Activated CD4-positive, alpha-beta T cell treated with anti-CD3 and anti-CD28 coated beads for 48 hours (primary cell): ENCODE results near the gene ATP1A1.

Experiments
- DNase-seq: peaks from one replicate; pipeline ENCODE4 v3.0.0-alpha.2; 2020

ATP1A1 gene

DNA sequence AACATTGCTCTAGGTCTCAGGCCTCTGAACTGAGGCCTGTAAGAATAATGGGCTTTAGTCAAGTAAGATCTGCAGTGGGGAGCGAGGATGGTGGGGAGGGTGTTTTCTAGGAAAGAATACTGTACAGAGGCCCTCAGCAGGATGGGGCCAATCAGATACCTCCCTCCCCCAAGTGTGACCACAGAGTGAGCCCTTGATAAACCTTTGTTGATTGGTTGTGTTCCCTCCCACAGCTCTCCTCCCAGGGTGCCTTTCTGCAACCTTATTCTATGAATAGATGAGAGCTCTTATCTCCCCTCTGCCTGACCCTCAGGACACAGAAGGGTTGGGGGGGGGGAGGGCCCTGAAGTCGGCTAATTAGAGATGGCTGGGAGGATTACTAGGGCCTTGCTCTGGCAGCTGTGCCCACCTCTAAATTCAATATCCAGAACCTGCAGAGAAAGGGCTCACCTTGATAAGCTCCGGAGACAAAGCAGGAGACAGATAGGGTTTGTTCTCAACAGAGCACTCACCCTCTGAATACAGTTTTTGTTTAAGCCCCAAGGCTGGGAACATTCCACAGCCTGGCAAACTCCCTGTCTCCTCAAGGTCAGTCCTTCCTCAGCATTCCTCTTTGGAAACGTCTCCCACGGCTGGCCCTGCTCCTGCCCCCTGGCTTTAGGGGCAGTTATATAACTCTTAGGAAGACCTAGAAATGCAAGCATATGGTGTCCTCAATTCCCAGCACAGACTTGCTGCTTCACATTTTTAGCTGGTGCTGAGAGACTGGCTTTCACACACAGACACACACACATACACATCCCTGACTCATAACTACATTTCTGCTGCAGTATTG lies 42.9 kb downstream of the ATP1A1 start:
- no peak for DNase-seq

DNA sequence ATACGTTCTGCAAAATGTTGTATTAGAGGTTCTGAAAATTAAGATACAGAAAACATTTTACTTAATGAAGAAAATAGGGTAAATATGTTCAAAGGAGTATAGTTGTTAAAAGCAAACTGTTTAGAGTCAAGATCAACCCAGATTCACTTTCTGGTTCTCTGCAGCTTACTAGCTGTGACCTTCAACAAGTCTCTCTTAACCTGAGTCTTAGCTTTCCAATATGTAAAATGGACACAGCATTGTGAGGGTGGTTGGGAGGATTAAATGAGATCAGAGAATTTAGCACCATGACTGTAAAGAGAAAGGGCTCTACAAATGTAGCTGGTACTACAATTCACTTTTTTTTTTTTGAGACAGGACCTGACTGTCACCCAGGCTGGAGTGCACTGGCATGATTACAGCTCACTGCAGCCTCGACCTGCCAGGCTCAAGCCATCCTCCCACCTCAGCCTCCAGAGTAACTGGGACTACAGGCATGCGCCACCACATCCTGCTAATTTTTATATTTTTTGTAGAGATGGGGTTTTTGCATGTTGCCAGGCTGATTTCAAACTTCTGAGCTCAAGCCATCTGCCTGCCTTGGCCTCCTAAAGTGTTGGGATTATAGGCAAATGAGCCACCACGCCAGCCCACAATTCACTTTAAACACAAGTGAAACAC lies 43.9 kb downstream of the ATP1A1 start:
- DNase-seq, result no peak

GRCh38 chr1:116417678-116418077 lies 44.6 kb downstream of the ATP1A1 start:
- no peak for DNase-seq

GRCh38 chr1:116418091-116418830 lies 45.2 kb downstream of the ATP1A1 start:
- DNase-seq, result peak; percentile 91

DNA sequence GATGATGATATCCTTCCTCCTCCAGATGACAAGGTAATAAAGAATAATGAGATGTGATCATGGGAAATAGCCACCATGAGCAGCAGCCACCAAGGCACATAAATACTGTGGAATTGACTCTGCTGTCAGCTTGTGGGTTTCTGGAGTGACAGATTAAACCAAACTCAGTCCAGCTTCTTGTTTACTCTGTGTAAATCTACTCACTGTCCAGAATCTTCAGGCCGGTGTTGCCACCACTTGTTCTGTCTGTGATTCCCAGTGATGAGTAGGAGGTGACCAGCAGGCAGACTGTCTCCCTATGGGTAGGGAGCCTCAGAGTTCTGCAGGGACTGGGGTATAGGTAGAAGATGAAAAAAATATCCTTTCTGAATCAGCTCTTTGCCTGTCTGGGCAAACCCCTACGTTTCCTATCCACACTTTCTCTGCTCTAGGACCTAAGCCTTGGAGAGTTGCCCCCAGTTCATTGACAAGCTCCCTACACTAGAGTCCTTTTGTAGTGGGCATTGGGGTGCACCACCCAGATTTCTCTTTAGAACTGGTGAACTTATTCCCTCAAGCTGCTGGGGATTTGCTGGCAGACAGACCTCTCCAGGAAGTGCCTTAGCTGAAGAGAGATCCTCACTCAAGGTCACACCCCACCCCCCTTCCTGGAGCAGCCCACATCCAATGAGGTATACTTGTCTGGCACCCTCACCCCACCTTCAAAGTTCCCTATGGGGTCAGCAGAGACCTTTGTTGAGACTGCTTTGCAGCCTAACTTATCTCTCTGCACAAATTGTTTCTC lies 47.6 kb downstream of the ATP1A1 start:
- no peak for DNase-seq

GRCh38 chr1:116424438-116424837 lies 51.4 kb downstream of the ATP1A1 start:
- no peak for DNase-seq

- no peak for DNase-seq
These were observed 51.8 kb downstream of the ATP1A1 start for GRCh38 chr1:116424863-116425262.

GRCh38 chr1:116425987-116426386 lies 52.9 kb downstream of the ATP1A1 start:
- DNase-seq, result no peak

DNA sequence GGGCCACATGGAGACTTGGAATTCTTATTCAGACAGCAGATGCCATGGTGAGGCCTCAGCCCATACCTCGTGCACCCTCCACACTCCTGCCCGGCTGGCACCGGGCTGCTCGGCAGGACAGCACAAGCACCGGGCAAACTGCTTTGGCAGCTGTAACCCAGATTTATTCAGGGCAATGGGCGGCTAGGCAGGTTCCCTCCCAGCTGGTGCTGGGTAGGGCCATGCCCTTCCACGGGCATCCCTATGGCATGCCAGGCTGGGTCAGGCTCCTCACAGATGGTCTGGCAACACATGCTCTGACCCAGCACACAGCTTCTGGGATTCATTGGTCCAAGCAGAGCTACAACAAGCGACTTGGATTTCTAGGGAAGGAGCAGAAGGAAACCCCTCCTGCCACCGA lies 53.4 kb downstream of the ATP1A1 start:
- no peak for DNase-seq

DNA sequence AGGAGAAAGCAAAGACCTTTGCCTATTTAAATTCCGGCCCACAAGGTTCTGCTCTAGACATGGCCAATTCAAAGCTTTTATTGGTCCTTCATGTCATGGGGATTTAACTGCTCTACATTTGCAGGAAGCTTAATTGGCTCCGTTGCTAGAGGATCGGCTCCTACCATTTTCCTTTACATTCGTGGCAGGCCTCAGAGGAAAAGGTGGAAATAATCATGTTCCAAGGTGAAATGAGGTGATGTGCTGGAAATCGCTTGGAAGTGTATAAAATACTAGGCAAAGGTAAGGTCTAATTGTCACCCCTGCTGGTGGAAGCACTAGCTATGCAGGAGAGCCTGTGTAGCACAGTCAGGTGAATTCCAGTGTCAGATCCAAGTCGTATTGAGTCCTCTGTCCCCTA lies 55.5 kb downstream of the ATP1A1 start:
- no peak for DNase-seq

- no peak for DNase-seq
These were observed 56.9 kb downstream of the ATP1A1 start for GRCh38 chr1:116429821-116430374.

- DNase-seq, result no peak
These were observed 58.9 kb downstream of the ATP1A1 start for GRCh38 chr1:116431870-116432500.

DNA sequence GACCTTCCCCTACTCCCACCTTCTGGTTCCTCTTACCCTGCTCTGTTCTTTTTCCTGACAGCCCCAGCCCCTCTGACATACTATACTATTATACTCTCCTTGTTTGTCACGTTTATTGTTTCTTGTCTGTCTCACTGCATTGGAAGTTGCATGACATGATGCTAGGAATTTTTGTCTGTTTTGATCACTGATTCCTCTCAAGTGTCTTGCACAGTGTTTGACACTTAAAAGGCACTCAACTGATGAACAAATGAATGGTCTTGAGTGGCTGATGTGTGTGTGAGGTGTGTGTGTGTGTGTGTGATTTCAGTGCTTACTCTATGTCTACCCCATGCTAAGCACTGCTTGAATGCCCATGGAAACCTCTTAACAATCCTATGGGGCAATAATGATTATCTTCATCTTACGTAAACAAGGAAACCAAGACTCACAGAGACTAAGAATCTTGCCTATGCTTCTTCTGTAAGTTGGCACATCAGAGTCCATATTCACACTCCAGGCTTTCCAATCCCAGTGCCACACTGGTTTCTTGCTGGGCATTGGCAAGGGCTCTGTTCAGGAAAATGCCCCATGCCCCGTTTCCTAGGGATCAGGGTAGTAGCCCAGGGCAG lies 59.7 kb downstream of the ATP1A1 start:
- DNase-seq, result no peak

- DNase-seq, result no peak
These were observed 60.5 kb downstream of the ATP1A1 start for GRCh38 chr1:116433275-116434257.

DNA sequence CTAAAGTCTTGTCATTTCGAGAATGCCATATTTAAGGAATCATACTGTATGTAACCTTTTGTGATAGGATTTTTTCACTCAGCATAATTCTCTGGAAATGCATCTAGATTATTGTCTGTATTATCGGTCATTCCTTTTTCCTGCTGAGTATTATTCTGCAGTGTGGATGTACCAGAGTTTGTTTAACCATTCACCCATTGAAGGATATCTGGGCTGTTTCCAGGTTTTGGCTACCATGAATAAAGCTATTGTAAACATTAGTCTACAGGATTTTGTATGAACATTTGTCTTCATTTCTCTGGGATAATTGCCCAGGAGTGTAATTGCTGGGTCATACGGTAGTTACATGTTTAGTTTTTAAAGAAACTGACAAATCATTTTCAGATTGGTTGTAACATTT lies 61.8 kb downstream of the ATP1A1 start:
- no peak for DNase-seq

- DNase-seq, result no peak
These were observed 63.0 kb downstream of the ATP1A1 start for GRCh38 chr1:116435806-116436610.

DNA sequence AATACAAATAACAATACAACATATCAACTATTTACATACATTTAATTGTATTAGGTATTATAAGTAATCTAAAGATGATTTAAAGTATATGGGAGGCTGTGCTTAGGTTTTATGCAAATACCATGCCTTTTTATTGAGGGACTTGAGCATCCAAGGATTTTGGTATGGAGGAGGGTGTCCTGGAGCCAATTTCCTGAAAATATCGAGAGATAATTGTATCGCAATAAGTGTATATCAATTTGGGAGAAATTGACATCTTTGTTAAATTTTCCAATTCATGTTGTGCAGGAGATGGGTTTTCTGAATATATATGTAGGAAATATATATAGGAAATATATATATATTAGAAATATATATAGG lies 63.5 kb downstream of the ATP1A1 start:
- DNase-seq, result no peak

DNA sequence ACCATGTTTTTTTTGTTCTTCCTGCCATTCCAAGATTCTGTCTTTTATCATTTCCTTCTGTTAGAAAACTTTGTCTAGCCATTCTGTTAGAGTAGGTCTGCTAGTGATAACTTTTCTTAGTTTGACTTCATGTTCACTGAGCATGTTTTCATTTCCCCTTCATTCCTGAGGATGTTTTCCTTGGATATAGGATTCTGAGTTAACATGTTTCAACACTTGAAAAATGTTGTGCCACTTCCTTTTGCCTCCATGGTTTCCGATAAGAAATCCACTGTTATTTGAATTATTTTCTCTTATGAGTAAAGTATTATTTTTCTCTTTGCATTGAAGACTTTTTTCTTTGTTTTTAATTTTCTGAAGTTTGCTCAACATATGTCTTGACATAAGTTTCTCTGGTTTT lies 66.7 kb downstream of the ATP1A1 start:
- no peak for DNase-seq

- no peak for DNase-seq
These were observed 67.7 kb downstream of the ATP1A1 start for GRCh38 chr1:116440731-116441130.

- DNase-seq, result no peak
These were observed 72.5 kb downstream of the ATP1A1 start for GRCh38 chr1:116445534-116445933.
